Measurements from ENCODE around the gene SGTA. TPM values are rescaled to one million over a fixed set of nuclear protein-coding genes. Genes with fewer than 3 reads are reported as not detected.

Gene SGTA
- polyA plus RNA-seq, 10 donors, result 67.0 to 89.5 (median 79.3) TPM

DNA sequence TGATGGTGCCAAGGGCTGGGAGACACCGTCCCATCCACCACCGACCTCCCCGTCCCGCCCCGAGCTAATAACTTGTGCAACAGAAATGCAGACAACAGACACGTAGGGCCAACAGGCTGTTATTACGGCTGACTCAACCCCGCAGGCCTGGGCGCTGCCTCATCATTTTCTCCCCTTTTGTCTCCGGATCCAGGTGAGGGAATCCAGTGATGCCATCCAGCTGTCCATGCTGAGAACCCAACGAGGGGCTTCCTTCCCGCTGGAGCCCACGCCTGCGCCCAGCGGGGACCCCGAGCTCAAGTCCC, 55.5 kb downstream of the SGTA start:
- DNase-seq, result no peak

DNA sequence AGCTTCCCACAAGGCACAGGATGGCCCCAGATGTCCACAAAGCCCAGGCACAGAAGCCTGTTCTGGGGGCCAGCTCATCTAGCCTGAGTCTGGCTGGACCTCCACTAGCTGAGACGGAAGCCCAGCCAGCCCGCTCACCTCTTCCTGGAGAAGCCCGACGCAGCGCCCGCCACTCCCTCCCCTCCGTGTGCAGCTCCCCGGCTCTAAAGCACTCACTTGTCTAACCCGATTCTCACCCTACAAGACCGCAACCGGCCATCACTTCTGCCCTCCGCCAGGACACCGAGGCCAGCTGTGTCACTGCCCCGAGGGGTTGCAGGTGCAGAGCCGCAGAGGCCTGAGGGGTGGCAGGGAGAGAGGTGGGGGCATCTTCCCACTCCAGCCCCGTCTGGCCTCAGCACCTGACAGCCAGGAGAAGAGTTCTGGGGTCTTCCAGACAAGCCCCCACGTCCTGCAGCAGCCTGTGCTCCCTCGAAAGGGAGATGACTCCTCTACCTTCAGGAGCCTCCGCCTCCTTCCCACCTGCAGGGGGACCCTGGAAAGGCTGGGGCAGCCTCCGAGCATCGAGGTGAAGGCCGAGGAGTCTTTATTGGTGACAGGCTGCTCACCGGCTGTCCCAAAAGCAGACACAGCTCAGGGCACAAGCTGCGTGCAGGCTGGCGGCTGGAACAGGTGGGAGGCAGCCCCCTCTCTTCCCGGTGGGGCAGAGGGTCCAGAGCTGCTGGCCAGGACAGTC, 56.0 kb downstream of the SGTA start:
- DNase-seq, result no peak

DNA sequence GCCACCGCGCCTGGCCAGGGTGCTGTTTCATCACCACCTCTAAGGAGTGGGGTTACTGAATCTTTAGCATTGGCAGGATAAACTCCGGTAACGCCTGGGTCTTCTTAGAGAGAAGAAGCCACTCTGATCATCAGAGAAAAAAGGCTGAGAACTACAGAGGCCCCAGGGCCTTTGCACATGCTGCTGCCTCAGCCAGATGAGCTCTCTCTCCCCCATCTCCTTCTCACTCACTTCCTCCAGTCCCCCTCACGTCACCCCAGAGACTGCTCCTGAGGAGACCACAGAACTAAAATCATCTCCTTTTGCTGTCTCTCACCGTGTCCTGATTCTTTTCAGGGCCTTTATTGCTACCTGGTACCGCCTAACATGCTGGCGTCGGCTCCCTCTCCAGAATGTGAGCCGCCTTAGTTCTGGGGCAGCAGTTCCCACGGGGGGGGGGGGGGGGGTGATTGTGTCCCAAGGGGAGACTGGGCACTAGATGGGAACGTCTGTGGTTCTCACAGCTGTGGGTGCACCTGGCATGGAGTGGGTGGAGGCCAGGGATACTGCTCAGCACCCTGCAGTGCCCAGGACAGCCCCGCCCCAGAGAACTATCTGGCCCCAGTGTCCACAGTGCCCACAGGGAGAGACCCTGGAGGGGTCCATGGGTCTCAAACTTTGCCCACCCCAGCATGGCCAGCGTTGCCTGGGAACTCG, 56.8 kb downstream of the SGTA start:
- no peak for DNase-seq

DNA sequence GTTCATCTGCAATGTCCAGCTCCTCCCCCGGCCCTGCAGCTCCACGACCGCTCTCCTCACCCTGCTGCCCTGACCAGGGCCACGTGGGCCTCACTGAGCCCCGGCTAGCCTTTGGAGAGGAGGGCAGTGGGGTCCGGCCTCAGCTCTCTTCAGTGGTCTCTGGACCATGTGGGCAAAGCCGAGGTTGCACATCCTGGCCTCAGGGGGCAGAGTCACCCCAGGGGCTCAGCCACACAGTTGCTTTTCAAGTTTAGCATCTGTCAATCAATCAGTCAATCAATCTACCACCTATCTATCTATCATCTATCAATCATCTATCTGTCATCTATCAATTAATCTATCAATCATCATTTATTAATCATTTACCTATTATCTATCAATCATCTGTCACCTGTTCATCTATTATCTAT, 58.9 kb downstream of the SGTA start:
- DNase-seq, result no peak

DNA sequence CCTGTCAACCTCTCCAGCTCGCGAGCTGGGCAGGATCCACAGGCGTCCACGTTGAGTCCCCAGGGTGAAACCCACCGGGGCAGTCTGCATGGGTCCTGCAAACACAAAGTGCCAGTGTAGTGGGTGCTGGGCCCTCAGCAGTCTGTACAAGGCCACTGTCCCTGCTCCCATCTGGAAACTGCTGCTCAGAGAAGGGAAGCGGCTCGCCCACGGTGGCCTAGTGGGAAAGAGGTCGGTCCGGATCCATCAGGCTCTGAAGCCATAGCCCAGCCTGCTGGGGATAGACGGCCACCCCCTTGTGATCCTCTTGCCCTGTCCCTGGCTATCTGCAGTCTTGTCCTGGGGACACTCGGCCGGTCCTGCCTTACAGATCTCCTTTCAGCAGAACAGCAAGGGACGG, 59.3 kb downstream of the SGTA start:
- DNase-seq, result no peak

DNA sequence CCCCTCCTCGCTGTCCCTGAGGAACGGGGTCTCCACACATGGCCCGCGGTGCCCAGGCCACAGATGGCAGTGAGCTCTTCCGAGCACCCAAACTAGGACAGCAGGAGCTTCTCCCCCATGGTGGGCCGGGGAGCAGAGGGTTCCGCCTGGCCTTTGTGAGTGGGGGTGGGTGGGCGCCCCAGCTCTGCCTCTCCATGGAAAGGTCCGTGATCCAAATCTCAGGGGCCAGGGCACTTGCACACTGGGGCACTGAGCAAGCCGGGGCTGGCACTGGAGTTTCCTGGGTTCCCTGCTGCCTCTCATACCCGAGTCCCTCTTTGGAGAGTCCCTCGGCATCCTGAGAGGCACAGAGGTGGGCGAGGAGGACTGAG, 59.7 kb downstream of the SGTA start:
- DNase-seq, result no peak

DNA sequence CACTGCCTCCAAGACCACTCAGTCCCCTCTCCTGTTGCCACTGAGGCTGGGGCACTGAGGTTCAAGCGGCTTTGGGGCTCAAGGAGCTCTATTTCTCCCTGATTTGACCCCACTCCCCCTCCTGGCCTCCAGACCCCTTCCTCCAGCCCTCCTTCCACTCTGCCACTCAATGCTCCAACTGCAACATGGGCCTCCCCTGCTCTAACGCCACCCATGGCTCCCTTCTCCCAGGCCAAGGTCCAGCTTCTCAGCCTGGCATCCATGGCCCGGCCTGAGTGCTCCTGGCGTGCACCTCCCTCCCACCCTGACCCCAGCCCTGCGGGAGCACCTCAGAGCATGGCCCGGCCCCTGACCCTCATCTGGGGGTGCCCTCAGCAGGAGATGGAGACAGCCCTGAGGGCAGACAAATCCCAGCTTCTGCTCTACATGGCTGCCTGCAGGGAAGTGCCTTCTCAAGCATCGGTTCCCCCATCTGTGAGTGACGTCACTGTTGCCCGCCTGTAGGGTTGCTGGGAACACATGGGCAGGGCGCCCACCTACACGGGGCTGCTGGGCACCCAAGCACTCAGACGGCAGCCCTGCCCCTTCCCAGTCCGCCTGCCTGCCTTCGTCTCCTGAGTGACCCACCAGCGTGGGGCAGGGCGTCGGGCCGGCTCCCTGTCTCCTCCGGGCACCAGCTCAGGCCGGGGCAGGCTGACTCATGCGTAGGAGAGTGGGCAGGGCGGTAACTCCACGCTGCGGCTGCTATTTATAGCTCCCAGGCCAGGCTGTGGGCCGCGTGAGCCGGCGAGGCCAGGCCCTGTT, 60.3 kb downstream of the SGTA start:
- DNase-seq, result no peak

DNA sequence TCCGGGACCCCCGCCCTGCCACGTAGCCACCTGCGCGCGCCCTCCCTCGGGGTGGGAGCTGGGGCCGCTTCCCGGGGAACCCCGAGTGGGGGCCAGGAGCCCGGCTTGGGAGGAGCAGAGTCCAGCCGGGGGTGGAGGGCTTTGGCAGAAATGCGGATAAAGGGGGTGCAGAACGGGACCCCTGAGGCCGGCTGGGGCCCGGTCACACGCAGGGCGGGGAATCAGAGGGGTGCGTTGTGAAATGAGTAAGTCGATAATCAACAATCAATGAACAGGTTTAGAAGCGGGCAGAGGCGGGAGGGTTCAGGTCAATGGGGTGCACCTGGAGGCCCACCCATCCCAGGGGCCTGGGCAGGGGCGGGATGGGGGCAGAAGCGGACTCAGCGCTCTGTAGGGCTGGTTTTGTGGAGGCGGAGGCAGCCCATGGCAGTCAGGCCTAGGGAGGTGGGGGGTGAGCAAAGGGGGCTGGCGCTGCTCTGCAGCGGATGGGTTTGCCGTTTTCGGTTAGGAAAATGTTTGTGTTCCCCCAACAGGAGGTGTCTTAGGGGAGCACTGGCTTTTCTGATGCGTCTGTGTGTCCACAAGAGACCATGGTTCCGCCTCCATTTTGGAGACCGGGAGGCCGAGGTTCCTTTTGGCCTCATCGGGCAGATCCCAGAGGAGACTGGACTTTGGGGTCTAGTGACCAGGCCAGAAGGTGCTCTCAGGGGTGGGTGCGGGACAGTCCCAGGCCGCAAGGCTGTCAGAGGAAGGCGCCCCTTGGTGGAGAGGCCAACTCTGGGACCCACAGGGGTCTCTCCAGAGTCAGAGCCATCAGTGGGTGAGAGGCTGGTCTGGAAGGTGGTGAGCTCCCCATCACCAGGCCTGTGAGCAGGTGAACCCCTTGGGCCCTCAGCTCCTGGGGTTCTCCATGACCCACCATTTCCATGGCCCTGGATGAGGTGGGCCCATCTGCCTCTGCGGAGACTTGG, 61.2 kb downstream of the SGTA start:
- no peak for DNase-seq

DNA sequence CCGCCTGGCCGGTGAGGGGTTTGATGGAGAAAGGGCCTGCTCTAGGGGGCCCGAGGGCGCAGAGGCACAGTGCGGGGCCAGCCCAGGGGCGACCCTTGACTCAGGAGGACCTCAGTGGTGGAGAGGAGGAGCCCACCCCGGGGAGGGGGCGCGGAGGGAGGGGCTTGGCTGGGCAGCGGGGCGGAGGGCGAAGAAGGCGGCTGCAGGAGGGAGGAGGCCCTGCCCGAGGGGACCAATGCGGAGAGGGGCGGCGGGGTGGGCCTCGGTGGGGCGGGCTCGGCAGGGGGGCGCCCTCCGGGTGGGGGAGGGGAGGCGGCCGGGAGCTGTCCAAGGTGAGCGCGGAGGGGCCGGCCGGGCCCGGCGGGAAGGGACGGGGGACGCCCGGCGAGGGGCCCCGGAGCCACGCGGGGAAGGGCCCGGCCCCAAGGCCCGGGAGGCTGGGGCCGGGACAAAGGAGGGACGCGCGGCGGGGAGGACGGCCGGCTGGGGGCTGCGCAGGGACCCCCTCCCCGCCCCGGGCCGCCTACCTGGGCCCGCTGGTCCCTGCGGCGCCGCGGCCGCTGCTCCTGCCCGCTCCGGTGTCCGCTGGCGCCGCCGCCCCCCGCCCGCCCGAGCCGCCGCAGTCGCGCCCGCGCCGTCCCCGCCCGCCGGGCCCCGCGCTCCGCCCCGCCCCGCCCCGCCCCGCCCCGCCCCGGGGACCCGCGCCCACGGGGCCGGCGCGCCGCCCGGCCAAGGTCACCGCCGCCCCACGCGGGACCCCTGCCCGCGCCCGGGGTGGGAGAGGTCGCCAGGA, 62.1 kb downstream of the SGTA start, which contains the start of gene DIRAS1:
Gene DIRAS1, minus strand, starts transcription at position 596 of the 793 bp plus-strand sequence. CDS start 3,566 bp downstream, outside the sequence.
- DNase-seq, result no peak

DNA sequence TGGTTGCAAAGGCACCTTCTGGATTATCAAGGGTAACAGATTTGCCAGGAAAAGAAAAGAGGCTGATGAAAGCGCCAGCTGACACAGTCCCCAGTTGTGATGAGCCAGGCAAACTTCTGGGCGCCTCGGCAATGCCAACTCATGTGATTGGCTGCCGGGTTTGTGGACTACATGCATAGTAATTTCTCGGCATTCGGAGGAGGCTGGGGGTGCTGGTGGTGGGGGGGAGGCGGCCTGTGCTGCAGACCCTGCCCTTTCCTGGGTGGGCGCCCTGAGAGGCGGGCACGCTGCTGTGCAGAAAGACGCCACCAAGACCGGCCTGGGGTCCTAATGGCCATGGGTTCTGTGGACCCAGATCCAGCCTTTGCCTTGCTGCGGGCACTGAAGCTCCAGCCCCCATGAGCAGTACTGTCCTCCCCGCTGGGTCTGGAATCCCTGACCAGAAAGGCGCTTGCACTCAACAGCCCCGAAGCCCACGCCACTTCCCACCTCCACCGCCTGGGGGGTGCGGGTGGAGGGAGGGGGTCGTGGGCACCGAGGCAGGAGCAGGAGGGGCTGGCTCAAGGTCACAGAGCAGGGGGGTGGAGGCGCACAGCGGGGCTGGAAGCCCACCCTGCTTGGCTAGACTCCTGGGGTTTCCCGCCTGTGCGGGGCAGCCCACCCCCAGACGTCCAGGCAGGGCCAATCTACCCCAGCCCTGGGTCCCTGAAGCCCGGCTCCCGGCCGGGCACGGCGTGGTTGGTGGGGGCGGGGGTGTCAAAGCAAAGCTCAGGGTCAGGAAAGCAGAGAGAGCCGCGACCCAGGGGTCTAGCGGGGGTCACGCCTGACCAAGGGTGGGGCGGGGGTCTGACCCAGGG, 62.9 kb downstream of the SGTA start:
- no peak for DNase-seq

DNA sequence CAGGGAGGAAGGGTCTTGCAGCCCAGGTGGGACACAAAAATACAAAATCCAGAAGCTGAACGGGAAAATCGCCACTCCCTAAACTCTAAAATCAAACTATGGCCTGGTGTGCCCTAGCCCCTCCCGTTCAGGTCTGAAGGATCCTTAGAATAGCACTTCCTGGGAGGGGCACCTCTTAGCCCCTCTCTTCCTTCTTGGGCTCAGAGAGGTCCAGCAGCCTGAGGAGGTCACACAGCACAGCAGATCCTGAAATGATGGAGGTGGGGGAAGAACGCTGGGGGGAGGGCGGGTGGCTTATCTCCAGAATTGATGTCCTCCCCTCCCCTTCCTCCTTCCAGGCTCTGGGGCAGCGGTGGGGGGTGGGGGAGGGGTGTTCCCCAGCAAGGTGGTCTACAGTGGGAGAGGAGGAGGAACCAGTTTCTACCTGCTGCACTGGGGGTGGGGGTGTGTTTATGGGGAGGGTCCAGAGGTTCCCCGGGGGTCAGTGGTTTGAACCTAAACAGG, 63.8 kb downstream of the SGTA start:
- DNase-seq, result no peak

DNA sequence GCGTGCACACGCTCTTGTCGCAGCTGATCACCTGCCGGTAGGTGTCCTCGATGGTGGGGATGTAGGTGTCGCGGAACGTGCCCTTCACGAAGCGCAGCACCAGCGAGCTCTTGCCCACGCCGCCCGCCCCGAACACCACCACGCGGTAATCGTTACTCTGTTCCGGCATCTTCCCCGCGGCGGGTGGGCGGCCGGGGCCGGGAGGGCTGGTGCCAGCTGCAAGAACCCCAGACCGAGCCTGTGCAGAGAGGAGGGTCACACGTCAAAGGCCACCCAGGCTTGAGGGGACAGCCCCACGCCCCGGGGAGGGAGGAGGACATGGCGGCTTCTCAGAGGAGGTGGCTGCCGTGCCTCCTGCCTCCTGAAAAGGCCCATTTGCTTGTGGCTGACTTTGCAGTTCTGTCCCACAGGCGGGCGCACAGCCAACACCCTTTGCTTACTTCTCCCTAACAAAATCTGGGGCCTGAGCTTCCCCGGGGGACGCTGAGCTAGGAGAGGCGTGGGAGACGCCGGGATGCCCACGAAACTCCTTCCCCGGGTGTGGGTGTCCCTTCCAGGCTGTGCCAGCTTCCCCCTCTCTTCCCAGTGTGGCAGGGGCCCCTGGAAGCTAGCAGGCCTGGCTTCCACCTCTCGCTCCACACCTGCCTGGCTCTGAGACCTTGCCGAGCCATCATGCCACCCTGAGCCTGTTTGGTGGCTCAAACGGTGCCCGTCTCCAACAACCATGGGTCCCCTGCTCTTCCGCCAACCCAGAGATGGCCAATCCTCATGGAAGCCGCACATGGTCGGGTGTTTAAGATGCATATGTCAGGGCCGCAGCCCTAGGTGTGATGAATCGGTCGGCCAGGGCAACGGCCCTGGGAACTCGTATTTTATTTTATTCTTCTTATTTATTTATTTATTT, 65.2 kb downstream of the SGTA start:
- no peak for DNase-seq

DNA sequence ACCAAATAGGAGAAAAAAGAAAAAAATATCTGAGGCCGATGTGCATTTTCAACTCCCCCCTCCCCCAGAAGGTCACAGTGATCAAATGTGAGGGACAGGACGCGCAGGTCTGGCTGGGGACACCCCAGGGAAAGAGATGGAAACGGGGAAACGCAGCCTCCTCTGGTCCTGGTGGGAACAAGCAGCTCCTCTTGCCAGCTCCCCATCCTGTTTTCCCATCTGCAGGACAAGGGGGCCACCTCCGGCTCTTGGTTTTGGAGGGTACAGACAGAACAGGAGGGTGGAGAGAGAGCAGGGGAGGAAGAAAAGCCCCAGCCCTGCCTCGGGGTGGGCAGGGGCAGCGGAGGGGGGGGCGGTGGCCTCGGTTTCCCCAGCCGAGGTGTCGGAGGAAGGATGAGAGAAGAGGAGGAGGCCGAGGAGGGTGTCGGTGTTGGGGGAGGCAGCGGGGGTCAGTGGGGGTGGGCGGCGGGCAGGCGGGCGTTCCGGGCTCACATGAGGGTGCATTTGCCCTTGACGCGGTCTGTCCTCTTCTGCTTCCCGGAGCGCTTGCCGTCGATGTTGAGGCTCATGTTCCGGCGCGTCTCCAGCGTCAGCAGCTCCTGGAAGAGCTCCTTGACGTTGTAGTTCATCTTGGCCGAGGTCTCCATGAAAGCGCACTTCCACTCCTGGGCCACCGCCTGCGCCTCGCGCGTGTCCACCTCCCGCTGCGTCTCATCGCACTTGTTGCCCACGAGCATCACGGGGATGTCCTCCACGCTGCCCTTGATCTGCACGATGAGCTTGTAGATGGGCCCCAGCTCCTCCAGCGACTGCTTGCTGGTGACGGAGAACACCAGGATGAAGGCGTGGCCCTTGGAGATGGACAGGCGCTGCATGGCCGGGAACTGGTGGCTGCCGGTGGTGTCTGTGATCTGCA, 66.1 kb downstream of the SGTA start:
- no peak for DNase-seq

DNA sequence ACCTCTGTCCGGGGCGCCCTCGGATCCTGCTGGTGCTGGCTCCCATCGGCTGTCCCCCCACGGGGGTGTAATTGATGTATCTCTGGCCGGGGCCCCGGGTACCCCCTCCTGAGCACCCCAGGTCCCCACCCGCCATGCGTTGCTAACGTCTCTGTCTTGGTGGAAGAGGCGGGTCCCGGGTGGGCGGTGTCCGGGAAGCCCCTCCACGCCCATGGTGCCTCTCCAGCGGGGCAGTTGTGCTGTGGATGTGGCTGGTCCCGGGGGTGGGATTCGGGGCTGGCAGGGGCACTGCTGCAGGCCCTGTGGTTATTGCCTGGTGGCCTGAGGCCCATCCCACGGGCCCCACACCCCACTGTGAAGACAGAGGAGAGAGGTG, 66.8 kb downstream of the SGTA start:
- no peak for DNase-seq

DNA sequence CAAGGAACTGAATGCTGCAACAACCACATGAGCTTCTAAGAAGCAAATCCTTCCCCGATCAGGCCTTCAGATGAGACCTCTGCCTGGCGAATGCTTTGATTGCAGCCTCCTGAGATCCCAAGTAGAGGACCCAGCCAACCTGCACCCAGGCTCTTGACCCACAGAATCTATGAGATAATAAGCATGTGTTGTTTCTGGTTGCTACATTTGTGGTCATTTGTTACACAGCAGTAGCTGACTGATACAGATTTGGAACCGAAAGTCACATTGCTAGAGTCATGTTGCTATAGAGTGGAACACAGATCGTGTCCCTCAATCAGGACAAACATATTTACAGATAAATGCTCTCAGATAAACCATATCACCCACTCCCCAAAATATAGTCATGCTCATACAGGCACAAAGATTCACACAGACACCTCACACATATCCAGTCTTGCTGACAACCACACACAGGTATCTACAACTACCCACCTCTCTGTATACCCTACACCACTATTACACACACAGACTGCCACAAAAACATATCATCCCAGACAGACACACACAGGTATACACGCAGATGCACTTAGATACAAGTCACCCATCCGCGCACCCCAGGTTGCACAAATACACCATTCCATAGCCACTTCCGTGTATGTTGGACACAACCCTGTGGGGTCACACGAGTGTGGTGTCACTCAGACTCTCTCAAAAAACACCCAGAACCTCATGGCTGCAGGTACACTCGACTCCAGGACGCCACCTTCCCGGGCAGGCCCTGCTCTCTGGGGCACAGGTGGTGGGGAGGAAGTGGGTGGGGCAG, 67.4 kb downstream of the SGTA start:
- no peak for DNase-seq

DNA sequence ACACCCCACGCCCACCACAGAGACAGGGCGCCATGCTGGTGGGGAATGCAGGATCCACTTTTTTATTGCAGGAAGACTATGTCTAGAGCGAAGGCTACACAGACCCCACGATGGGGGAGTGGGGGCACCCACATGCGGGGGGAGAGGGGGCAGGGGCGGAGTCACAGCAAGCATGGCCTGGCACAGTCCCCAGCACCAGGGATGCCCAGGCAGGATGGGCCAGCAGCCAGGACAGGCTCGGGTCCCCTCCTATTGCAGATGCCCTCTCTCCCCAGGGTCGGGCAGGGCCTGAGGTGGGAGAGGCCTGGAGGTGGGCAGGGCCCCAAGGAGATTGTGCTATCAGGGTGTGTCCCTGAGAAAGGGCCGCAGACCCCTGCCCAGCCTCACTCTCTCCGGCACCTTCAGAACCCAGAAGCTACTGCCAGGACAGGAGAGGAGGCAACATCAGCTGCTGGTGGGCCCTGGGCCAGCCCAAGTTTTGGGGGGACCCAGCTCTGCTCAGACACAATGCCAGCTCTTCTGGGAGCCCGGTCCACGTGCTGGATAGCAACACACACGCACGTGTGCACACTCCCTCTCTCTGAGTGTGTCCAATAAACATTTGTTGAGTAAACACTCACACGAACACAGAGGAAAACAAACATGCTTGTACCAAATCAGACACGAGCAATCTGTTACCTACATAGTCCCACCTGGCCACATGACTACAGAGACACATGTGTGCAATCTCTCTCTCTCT, 68.4 kb downstream of the SGTA start:
- DNase-seq, result no peak

Measured in muscle of back (tissue), 11 donors.